Measurements from ENCODE around the gene LRRC74A.

Gene LRRC74A

GRCh38 chr14:76829650-76830421 lies 3.6 kb downstream of the LRRC74A start:
- H3F3A ChIP-seq (ENCODE audit: low read depth) = no peaks in the 10 kb centered on the region
- no peaks in the 10 kb centered on the region for H3K36me3 ChIP-seq (ENCODE audit: insufficient read depth, low read length)
- no peaks in the 10 kb centered on the region for H3K79me2 ChIP-seq (ENCODE audit: insufficient read depth, low read length)
- no peaks in the 10 kb centered on the region for H3K9me3 ChIP-seq (ENCODE audit: insufficient read depth, low read depth, low read length)
- no peak overlapping the region for H3K4me2 ChIP-seq (ENCODE audit: low read depth, low read length, poor library complexity, severe bottlenecking)
- peaks cover 7% of the 10 kb centered on the region for H3K27me3 ChIP-seq (ENCODE audit: insufficient read depth, low read length, poor library complexity, severe bottlenecking)
- no peak overlapping the region for H3K9ac ChIP-seq (ENCODE audit: low read depth, low read length, poor library complexity, severe bottlenecking)
- H3K4me1 ChIP-seq (ENCODE audit: insufficient read depth, low read length, poor library complexity, severe bottlenecking) = no peaks in the 10 kb centered on the region
- no peak overlapping the region for H2AFZ ChIP-seq (ENCODE audit: low read length)
- no peak for TF ChIP-seq EZH2phosphoT487 (IDR thresholded peaks at IDR 0.05; ENCODE audit: borderline replicate concordance)
- TF ChIP-seq CTCF (conservative IDR thresholded peaks at IDR 0.05; ENCODE audit: low read length) = no peak
- no peaks in the 10 kb centered on the region for H4K20me1 ChIP-seq (ENCODE audit: insufficient read depth, low read length, poor library complexity, severe bottlenecking)
- H3K4me3 ChIP-seq (ENCODE audit: low read length, poor library complexity, severe bottlenecking) = no peak overlapping the region
- no peaks in the 10 kb centered on the region for H3K9me2 ChIP-seq (replicated peaks; ENCODE audit: low read depth, low read length)

- Histone ChIP-seq H2AFZ (ENCODE audit: low read length) (no peak overlapping the region), H3K9me2 (replicated peaks; ENCODE audit: low read depth, low read length) (no peaks in the 10 kb centered on the region), H3K79me2 (ENCODE audit: insufficient read depth, low read length) (no peaks in the 10 kb centered on the region), H4K20me1 (ENCODE audit: insufficient read depth, low read length, poor library complexity, severe bottlenecking) (no peaks in the 10 kb centered on the region), H3K4me3 (ENCODE audit: low read length, poor library complexity, severe bottlenecking) (no peak overlapping the region), H3K27me3 (ENCODE audit: insufficient read depth, low read length, poor library complexity, severe bottlenecking) (peaks cover 3% of the 10 kb centered on the region), H3K9ac (ENCODE audit: low read depth, low read length, poor library complexity, severe bottlenecking) (no peak overlapping the region), H3K4me2 (ENCODE audit: low read depth, low read length, poor library complexity, severe bottlenecking) (no peak overlapping the region), H3K36me3 (ENCODE audit: insufficient read depth, low read length) (no peaks in the 10 kb centered on the region), H3K4me1 (ENCODE audit: insufficient read depth, low read length, poor library complexity, severe bottlenecking) (no peaks in the 10 kb centered on the region), H3F3A (ENCODE audit: low read depth) (no peaks in the 10 kb centered on the region), H3K9me3 (ENCODE audit: insufficient read depth, low read depth, low read length) (no peaks in the 10 kb centered on the region)
- TF ChIP-seq EZH2phosphoT487 (IDR thresholded peaks at IDR 0.05; ENCODE audit: borderline replicate concordance) (no peak), CTCF (conservative IDR thresholded peaks at IDR 0.05; ENCODE audit: low read length) (no peak)
Observed at GRCh38 chr14:76830556-76830955, 4.3 kb downstream of the LRRC74A start.

- no peaks in the 10 kb centered on the region for H3F3A ChIP-seq (ENCODE audit: low read depth)
- H3K4me2 ChIP-seq (ENCODE audit: low read depth, low read length, poor library complexity, severe bottlenecking) = no peak overlapping the region
- no peaks in the 10 kb centered on the region for H3K4me1 ChIP-seq (ENCODE audit: insufficient read depth, low read length, poor library complexity, severe bottlenecking)
- H2AFZ ChIP-seq (ENCODE audit: low read length) = no peak overlapping the region
- no peaks in the 10 kb centered on the region for H3K79me2 ChIP-seq (ENCODE audit: insufficient read depth, low read length)
- no peak for TF ChIP-seq EZH2phosphoT487 (IDR thresholded peaks at IDR 0.05; ENCODE audit: borderline replicate concordance)
- H3K9me3 ChIP-seq (ENCODE audit: insufficient read depth, low read depth, low read length) = no peaks in the 10 kb centered on the region
- H3K27me3 ChIP-seq (ENCODE audit: insufficient read depth, low read length, poor library complexity, severe bottlenecking) = peaks cover 3% of the 10 kb centered on the region
- H3K9ac ChIP-seq (ENCODE audit: low read depth, low read length, poor library complexity, severe bottlenecking) = no peak overlapping the region
- no peaks in the 10 kb centered on the region for H4K20me1 ChIP-seq (ENCODE audit: insufficient read depth, low read length, poor library complexity, severe bottlenecking)
- no peaks in the 10 kb centered on the region for H3K36me3 ChIP-seq (ENCODE audit: insufficient read depth, low read length)
- no peak overlapping the region for H3K4me3 ChIP-seq (ENCODE audit: low read length, poor library complexity, severe bottlenecking)
- no peaks in the 10 kb centered on the region for H3K9me2 ChIP-seq (replicated peaks; ENCODE audit: low read depth, low read length)
Observed at GRCh38 chr14:76832503-76832988, 6.3 kb downstream of the LRRC74A start.

- Histone ChIP-seq H3K36me3 (ENCODE audit: insufficient read depth, low read length) (no peaks in the 10 kb centered on the region), H3K4me3 (ENCODE audit: low read length, poor library complexity, severe bottlenecking) (no peak overlapping the region), H3K4me2 (ENCODE audit: low read depth, low read length, poor library complexity, severe bottlenecking) (no peak overlapping the region), H3F3A (ENCODE audit: low read depth) (no peaks in the 10 kb centered on the region), H3K79me2 (ENCODE audit: insufficient read depth, low read length) (no peaks in the 10 kb centered on the region), H3K27me3 (ENCODE audit: insufficient read depth, low read length, poor library complexity, severe bottlenecking) (peaks cover 4% of the 10 kb centered on the region), H3K4me1 (ENCODE audit: insufficient read depth, low read length, poor library complexity, severe bottlenecking) (no peaks in the 10 kb centered on the region), H3K9me3 (ENCODE audit: insufficient read depth, low read depth, low read length) (no peaks in the 10 kb centered on the region), H2AFZ (ENCODE audit: low read length) (no peak overlapping the region), H3K9me2 (replicated peaks; ENCODE audit: low read depth, low read length) (no peaks in the 10 kb centered on the region), H3K9ac (ENCODE audit: low read depth, low read length, poor library complexity, severe bottlenecking) (no peak overlapping the region), H4K20me1 (ENCODE audit: insufficient read depth, low read length, poor library complexity, severe bottlenecking) (no peaks in the 10 kb centered on the region)
- TF ChIP-seq CTCF (conservative IDR thresholded peaks at IDR 0.05; ENCODE audit: low read length) = no peak
- no peak for TF ChIP-seq EZH2phosphoT487 (IDR thresholded peaks at IDR 0.05; ENCODE audit: borderline replicate concordance)
Observed at GRCh38 chr14:76833011-76833410, 6.8 kb downstream of the LRRC74A start.

Measured in Loucy (cell line).